GM06990 (cell line): ENCODE measurements around the gene EEPD1.
"Not testable (repeated sequence)": the region's sequence is repeated elsewhere in the genome, so short reads cannot be mapped to it uniquely, and the experiment has no call there.

Source experiments
- DNase-seq: peaks from one replicate; pipeline ENCODE4 v3.0.0-alpha.2; 2011; ENCODE audit not compliant: insufficient read length; ENCODE audit errors: extremely low read depth
- H3K27me3 ChIP-seq: replicated peaks from 2 replicates; pipeline ENCODE4 v1.6.0; 2011; ENCODE audit warnings: low read length; ENCODE audit not compliant: control insufficient read depth, insufficient read depth
- H3K36me3 ChIP-seq: 2 replicates; pipeline ENCODE4 v1.5.1; 2011; ENCODE audit warnings: low read length; ENCODE audit not compliant: control insufficient read depth, insufficient read depth
- H3K4me3 ChIP-seq: replicated peaks from 2 replicates; pipeline ENCODE4 v1.5.1; 2011; ENCODE audit warnings: low read depth, mild to moderate bottlenecking, control low read depth, low read length
- CTCF ChIP-seq: IDR thresholded peaks from 2 replicates; pipeline ENCODE4 v1.5.1; 2011; ENCODE audit warnings: low read length, control low read depth, mild to moderate bottlenecking, inconsistent platforms; ENCODE audit not compliant: insufficient read depth, poor library complexity, severe bottlenecking

EEPD1 gene

GRCh38 chr7:36232555-36232954, 79.5 kb downstream of the EEPD1 start:
- Histone ChIP-seq H3K4me3 (no peak overlapping the region), H3K27me3 (no peaks in the 10 kb centered on the region), H3K36me3 (no peaks in the 10 kb centered on the region)
- no peak for TF ChIP-seq CTCF
- DNase-seq = no peak

- no peak for TF ChIP-seq CTCF
- no peaks in the 10 kb centered on the region for H3K36me3 ChIP-seq
- DNase-seq = no peak
- H3K27me3 ChIP-seq = no peaks in the 10 kb centered on the region
- no peak overlapping the region for H3K4me3 ChIP-seq
Observed at GRCh38 chr7:36232971-36233550, 80.0 kb downstream of the EEPD1 start.

- Histone ChIP-seq H3K27me3 (no peaks in the 10 kb centered on the region), H3K4me3 (no peak overlapping the region)
Observed at GRCh38 chr7:36236073-36236472, 83.0 kb downstream of the EEPD1 start.

GRCh38 chr7:36238138-36238537, 85.1 kb downstream of the EEPD1 start:
- DNase-seq = no peak
- no peak for TF ChIP-seq CTCF
- Histone ChIP-seq H3K27me3 (no peaks in the 10 kb centered on the region), H3K36me3 (no peaks in the 10 kb centered on the region), H3K4me3 (no peak overlapping the region)

More at GRCh38 chr7:36236073-36236472, 83.0 kb downstream of the EEPD1 start:
- no peak for DNase-seq
- no peaks in the 10 kb centered on the region for H3K36me3 ChIP-seq
- TF ChIP-seq CTCF = no peak

GRCh38 chr7:36243356-36243755, 90.3 kb downstream of the EEPD1 start:
- not testable (repeated sequence) for H3K36me3 ChIP-seq, H3K27me3 ChIP-seq, DNase-seq, H3K4me3 ChIP-seq

GRCh38 chr7:36244001-36244400, 90.9 kb downstream of the EEPD1 start:
- not testable (repeated sequence) for DNase-seq, H3K36me3 ChIP-seq, H3K4me3 ChIP-seq, H3K27me3 ChIP-seq

- no peak overlapping the region for H3K4me3 ChIP-seq
- no peaks in the 10 kb centered on the region for H3K36me3 ChIP-seq
- no peak for TF ChIP-seq CTCF
- H3K27me3 ChIP-seq = no peaks in the 10 kb centered on the region
- no peak for DNase-seq
Observed at GRCh38 chr7:36244429-36244828, 91.4 kb downstream of the EEPD1 start.
